HFF-Myc (cell line): ENCODE results near the gene SFMBT2.

Experiments
- DNase-seq: peaks from one replicate; pipeline ENCODE4 v3.0.0-alpha.2; 2011; ENCODE audit warnings: low read depth; ENCODE audit errors: extremely low read depth
- H3K4me3 ChIP-seq: replicated peaks from 2 replicates; pipeline ENCODE4 v1.5.1; 2011; ENCODE audit warnings: low read depth, mild to moderate bottlenecking, control low read depth, low read length
- TF ChIP-seq, protein P1 (sequence below): IDR thresholded peaks from 2 replicates; pipeline ENCODE4 v1.5.1; 2012; ENCODE audit warnings: mild to moderate bottlenecking, low read depth, low read length, control low read depth; ENCODE audit errors: missing control alignments

The SFMBT2 gene

DNA sequence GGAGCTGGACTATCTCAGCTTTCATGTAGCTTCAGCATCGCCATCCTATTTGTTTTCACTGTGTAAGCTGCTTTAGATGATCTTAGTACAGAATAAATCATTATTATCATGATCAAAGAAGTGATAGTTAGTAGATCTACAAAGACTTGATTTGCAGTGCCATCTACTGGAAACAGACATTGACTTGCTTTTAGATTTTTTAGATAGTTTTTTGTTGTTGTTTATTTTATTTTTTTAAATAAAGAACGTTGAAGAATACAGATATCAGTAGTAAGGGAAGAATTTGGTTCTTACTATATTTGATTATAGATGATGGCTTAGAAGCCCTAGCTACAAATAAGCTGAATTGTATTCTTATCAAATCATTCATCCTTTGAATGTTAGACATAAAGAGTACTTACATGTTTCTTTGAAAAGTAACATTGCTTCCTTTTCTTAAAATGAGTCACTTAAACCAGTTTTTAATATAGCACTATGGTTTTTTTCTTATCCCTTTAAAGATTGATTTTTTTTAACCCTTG, 6.3 kb upstream of the SFMBT2 start:
- no peak overlapping the region for H3K4me3 ChIP-seq
- DNase-seq, result no peak
- TF ChIP-seq, protein P1, sequence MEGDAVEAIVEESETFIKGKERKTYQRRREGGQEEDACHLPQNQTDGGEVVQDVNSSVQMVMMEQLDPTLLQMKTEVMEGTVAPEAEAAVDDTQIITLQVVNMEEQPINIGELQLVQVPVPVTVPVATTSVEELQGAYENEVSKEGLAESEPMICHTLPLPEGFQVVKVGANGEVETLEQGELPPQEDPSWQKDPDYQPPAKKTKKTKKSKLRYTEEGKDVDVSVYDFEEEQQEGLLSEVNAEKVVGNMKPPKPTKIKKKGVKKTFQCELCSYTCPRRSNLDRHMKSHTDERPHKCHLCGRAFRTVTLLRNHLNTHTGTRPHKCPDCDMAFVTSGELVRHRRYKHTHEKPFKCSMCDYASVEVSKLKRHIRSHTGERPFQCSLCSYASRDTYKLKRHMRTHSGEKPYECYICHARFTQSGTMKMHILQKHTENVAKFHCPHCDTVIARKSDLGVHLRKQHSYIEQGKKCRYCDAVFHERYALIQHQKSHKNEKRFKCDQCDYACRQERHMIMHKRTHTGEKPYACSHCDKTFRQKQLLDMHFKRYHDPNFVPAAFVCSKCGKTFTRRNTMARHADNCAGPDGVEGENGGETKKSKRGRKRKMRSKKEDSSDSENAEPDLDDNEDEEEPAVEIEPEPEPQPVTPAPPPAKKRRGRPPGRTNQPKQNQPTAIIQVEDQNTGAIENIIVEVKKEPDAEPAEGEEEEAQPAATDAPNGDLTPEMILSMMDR, result peak; percentile 14

DNA sequence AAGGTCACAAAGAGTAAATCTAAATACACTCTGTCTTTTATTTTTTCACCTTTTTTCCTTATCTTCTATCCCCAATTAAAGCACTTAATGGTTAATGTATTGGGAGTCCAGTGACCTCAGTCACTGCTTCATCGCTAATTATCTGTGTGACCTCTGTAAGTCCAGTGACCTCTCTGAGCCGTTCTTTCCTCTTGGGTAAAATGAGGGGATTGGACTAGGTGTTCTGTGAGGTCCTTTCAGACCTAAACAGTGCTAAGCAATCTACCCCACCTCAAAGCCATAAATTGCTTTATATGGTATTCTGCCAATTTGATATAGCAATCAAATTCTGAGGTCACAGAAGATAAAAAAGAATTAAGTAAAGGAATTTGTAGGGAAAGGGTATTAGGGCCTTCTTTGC, 3.9 kb upstream of the SFMBT2 start:
- no peak for DNase-seq
- TF ChIP-seq, protein P1, result no peak
- H3K4me3 ChIP-seq, result no peak overlapping the region

DNA sequence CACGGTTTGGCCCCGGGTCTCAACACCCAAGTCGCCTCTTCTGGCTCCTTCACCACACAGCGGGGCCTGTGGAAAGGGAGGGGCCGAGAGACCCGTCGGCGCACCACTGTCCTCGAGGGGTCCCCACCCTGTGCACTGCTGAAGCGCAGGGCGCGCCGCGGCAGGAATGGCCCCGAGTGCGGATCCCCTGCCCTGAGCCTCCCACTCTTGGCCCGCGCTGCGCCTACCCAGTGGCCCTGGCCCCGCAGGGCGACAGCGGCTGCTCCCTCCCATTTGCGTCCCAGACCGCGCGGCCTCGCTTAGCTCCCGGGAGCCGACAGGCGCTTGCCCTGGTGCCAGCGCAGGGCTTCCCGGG, 2.1 kb upstream of the SFMBT2 start:
- TF ChIP-seq, protein P1, result no peak
- DNase-seq, result no peak
- no peak overlapping the region for H3K4me3 ChIP-seq

DNA sequence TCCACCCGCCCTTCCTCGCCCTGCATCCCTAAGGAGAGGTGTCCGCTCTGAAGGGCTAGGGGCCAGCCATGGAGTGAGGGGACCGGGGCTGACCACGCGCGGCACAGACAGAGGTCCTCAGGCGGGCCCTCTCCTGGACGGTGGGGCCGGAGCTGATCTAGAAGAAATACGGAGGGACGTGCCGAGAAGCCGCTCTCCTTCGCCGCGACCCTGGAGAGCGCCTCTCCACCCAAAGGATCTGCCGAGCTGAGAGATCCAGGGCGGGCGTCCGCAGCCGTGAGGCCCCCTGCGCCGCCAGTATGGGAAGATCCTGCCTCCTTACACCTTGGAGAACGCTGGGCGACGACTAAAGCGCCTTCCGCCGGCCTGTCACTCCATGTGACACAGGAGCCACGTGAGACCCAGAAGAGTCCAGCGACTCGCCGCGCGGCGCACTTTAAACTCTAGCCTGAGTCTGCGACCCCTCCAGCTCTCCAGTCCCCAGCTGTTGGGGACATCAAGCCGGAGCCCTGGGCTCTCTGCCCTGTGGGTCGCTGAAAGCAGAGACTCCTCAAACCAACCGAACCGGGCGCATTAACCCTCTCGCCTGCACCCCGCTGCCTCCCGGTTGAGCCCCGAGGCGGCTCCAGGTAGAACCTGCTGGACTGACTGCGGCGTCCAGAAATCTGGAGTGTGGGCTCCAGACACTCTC, 1.5 kb upstream of the SFMBT2 start:
- no peak for DNase-seq
- no peak overlapping the region for H3K4me3 ChIP-seq
- TF ChIP-seq, protein P1, result no peak

DNA sequence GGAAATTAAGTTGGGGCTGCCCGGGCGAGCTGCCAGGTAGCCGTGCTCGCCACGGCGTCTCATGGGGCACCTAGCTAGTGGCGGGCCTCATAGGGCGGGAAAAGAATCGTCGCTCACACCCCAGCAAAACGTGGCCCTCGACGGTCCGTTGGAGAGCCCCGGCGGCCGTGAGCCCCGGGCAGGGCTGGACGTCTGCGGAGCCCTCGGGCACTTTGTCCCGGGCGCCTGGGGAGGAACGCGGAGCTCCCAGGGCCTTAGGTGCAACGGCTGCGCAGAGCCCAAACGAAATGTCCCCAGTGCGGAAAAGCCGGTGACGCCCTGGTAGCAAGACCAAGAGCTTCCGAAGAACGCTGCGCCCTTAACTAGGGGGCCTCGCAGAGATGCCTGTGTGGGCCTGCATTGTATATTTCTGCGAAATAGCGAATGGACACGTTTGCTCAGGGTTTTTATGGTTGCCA, 866 bp upstream of the SFMBT2 start:
- no peak for DNase-seq
- no peak overlapping the region for H3K4me3 ChIP-seq

DNA sequence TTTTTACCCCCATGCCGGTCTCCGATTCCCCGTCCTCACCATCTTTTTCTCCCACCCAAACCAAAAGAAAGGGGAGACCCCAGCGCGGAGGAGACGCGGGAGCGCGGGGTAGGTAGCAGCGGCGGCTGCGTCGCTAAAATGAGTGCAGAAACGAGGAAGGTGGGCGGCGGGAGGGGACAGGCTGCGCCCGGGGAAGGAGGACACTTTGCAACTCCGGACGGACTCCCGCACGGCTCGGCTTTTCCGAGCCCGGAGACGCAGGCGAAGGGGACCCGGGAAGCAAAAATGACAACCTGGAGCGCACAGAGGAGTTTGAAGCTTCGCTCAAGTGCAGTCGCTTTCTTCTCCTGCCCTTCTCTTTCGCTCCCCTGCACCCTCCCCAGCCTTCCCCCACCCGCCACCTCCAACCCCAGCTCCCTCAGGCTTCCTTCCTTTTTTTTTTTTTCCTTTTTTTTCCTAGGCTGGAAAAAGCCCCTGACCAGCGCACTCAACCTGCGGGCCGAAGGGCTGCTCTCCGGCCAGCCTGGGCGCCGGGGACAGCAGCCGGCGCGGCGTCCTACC, 453 bp downstream of the SFMBT2 start:
- no peak for DNase-seq
- H3K4me3 ChIP-seq, result peak overlapping the region; percentile 44

More for the DNA sequence above, 866 bp upstream of the SFMBT2 start:
- TF ChIP-seq, protein P1, result no peak

More for the DNA sequence above, 453 bp downstream of the SFMBT2 start:
- TF ChIP-seq, protein P1, result no peak
